Keratinocyte (primary cell): ENCODE results near the gene LRRC8D.

Experiments used
- EZH2 ChIP-seq: IDR thresholded peaks from one replicate; pipeline ENCODE4 v1.6.1; 2012; ENCODE audit warnings: inconsistent platforms, mild to moderate bottlenecking, low read length, moderate library complexity
- TF ChIP-seq, protein P1 (sequence below), 3 experiments: IDR thresholded peaks in 1 of 3; conservative IDR thresholded peaks in 1 of 3; optimal IDR thresholded peaks in 1 of 3; 2 replicates in 2 of 3; 3 replicates in 1 of 3; pipeline versions ENCODE3 to v1.5.1; 2011; ENCODE audit warnings: low read length in 3 of 3, mild to moderate bottlenecking in 3 of 3, moderate library complexity in 2 of 3, control low read depth in 1 of 3, inconsistent platforms in 1 of 3; ENCODE audit not compliant: insufficient read depth in 2 of 3; ENCODE audit errors: extremely low read depth in 1 of 3

DNA sequence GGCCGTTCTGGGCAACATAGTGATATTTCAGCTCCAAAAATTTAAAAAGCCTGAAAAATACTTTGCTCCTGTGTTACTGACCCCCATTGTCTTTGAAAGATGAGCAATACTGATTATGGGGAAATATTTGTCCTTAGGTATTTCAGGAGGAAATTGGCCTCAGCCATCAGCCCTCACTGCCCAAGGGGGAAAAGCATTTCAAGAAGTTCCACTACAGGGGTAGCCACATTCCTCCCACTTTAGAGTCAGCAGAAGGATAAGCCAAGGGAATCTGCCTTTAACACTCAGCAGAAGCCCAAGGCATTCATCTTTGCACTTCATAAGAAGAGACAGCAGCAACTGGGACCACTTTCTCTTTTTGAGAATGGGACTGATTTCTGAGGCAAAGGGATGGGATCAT is 133.6 kb downstream of the LRRC8D start:
- TF ChIP-seq, protein P1, sequence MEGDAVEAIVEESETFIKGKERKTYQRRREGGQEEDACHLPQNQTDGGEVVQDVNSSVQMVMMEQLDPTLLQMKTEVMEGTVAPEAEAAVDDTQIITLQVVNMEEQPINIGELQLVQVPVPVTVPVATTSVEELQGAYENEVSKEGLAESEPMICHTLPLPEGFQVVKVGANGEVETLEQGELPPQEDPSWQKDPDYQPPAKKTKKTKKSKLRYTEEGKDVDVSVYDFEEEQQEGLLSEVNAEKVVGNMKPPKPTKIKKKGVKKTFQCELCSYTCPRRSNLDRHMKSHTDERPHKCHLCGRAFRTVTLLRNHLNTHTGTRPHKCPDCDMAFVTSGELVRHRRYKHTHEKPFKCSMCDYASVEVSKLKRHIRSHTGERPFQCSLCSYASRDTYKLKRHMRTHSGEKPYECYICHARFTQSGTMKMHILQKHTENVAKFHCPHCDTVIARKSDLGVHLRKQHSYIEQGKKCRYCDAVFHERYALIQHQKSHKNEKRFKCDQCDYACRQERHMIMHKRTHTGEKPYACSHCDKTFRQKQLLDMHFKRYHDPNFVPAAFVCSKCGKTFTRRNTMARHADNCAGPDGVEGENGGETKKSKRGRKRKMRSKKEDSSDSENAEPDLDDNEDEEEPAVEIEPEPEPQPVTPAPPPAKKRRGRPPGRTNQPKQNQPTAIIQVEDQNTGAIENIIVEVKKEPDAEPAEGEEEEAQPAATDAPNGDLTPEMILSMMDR (optimal IDR thresholded peaks at IDR 0.05 in 1 of 3, IDR thresholded peaks at IDR 0.05 in 1 of 3, conservative IDR thresholded peaks at IDR 0.05 in 1 of 3; ENCODE audit: extremely low read depth in 1 of 3, insufficient read depth in 2 of 3, low read length in 3 of 3): no peak
- TF ChIP-seq EZH2: no peak
